Activated CD4-positive, CD25-positive, alpha-beta regulatory T cell treated with anti-CD3 and anti-CD28 coated beads, Interleukin-2, amount 50 U/mL, for 72 hours (primary cell): ENCODE data around the gene TBC1D22A.
"Not testable (repeated sequence)": the region's sequence is repeated elsewhere in the genome, so short reads cannot be mapped to it uniquely, and the experiment has no call there.

Experiments
- DNase-seq: peaks from one replicate; pipeline ENCODE4 v3.0.0; 2021

Gene TBC1D22A

GRCh38 chr22:47116426-47117341, 354.2 kb downstream of the TBC1D22A start:
- DNase-seq: no peak

GRCh38 chr22:47117442-47117841, 355.0 kb downstream of the TBC1D22A start:
- not testable (repeated sequence) for DNase-seq

GRCh38 chr22:47119181-47119580, 356.7 kb downstream of the TBC1D22A start:
- DNase-seq: no peak

- no peak for DNase-seq
These were observed 357.9 kb downstream of the TBC1D22A start for GRCh38 chr22:47120399-47120798.

GRCh38 chr22:47121791-47122190, 359.3 kb downstream of the TBC1D22A start:
- DNase-seq: no peak

- DNase-seq: no peak
These were observed 360.1 kb downstream of the TBC1D22A start for GRCh38 chr22:47122441-47123000.

- no peak for DNase-seq
These were observed 360.8 kb downstream of the TBC1D22A start for GRCh38 chr22:47123006-47123826.

- DNase-seq: no peak
These were observed 361.5 kb downstream of the TBC1D22A start for GRCh38 chr22:47123827-47124442.

GRCh38 chr22:47124451-47124881, 362.0 kb downstream of the TBC1D22A start:
- no peak for DNase-seq

GRCh38 chr22:47124961-47125360, 362.5 kb downstream of the TBC1D22A start:
- DNase-seq: no peak

GRCh38 chr22:47125603-47126002, 363.2 kb downstream of the TBC1D22A start:
- no peak for DNase-seq

- no peak for DNase-seq
These were observed 363.9 kb downstream of the TBC1D22A start for GRCh38 chr22:47126344-47126811.

- no peak for DNase-seq
These were observed 365.0 kb downstream of the TBC1D22A start for GRCh38 chr22:47127441-47127871.

GRCh38 chr22:47128216-47128615, 365.8 kb downstream of the TBC1D22A start:
- DNase-seq: no peak

- no peak for DNase-seq
These were observed 366.3 kb downstream of the TBC1D22A start for GRCh38 chr22:47128622-47129215.

GRCh38 chr22:47129902-47130635, 367.6 kb downstream of the TBC1D22A start:
- no peak for DNase-seq

- DNase-seq: no peak
These were observed 368.6 kb downstream of the TBC1D22A start for GRCh38 chr22:47130883-47131631.

- no peak for DNase-seq
These were observed 369.4 kb downstream of the TBC1D22A start for GRCh38 chr22:47131632-47132427.

GRCh38 chr22:47132428-47132825, 370.0 kb downstream of the TBC1D22A start:
- DNase-seq: no peak
